Diencephalon (tissue), 1 donor: Measurements from ENCODE around the gene TRIML1. TPM values are rescaled to one million over a fixed set of nuclear protein-coding genes. Genes with fewer than 3 reads are reported as not detected.

ENCODE experiments used
- small RNA-seq: library from RNA; depleted of rRNA; stranded (forward); fragments of <200 nt; gene quantifications from one replicate; pipeline ENCODE3, GENCODE V24; 2014
- total RNA-seq: library from RNA; depleted of rRNA; stranded (reverse); fragments of >200 nt; gene quantifications from one replicate; pipeline ENCODE4 v1.2.3, GENCODE V29; 2014

TRIML1 gene, protein sequence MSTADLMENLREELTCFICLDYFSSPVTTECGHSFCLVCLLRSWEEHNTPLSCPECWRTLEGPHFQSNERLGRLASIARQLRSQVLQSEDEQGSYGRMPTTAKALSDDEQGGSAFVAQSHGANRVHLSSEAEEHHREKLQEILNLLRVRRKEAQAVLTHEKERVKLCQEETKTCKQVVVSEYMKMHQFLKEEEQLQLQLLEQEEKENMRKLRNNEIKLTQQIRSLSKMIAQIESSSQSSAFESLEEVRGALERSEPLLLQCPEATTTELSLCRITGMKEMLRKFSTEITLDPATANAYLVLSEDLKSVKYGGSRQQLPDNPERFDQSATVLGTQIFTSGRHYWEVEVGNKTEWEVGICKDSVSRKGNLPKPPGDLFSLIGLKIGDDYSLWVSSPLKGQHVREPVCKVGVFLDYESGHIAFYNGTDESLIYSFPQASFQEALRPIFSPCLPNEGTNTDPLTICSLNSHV
- not detected for total RNA-seq

DNA sequence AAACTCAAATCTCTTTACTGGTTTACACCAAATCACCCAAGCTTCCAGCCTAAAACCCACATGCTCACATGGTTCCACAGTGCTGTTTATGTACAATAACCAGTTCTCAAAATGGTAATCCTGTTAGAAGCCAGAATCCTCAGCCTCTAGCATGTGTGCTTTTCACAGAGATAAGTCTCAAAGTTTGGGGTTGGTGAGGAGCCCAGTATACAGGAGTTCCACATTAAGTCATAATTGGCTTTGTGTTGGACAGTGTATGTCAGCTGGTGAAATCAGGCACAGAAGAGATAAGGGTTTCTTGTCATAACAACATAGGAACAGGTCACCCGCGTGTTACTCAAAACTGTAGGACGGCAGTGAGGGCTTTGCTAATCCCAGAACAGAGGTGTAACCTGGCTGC is at the start of gene TRIML1:
TRIML1 (plus strand) TSS at position 301 of the 400 bp plus-strand sequence. CDS start 118 bp downstream, outside the sequence.

GRCh38 chr4:188109157-188109755 is 30.0 kb upstream of the TRIML1 start, which contains the start of gene TRIML2:
Gene TRIML2, minus strand, starts transcription at chr4:188109603. Its CDS starts 4,235 bp downstream, at chr4:188105368.

Small RNAs within 50 kb of the gene (small RNA-seq; reads per million reads assigned to genes)
- not detected for gene RNU6-173P

Other genes with a start within 250 kb of the TRIML1 start
- 1.4 TPM for gene ZFP42, start 143.7 kb upstream of the TRIML1 start, total RNA-seq
- not detected for gene TRIML2, start 29.8 kb upstream of the TRIML1 start, total RNA-seq